Duodenal mucosa (tissue), 2 donors: ENCODE results near the gene STK11.

Experiments used
- H3K27ac ChIP-seq: one replicate; pipeline ENCODE4 v1.7.0; 2013; ENCODE audit warnings: low read depth, low read length
- H3K27me3 ChIP-seq, 2 donors: one replicate each; pipeline ENCODE4 v1.7.0; 2013; ENCODE audit warnings: low read length in 2 of 2, control low read depth in 1 of 2; ENCODE audit not compliant: insufficient read depth in 2 of 2, control insufficient read depth in 1 of 2
- H3K36me3 ChIP-seq, 2 donors: one replicate each; pipeline ENCODE4 v1.7.0; 2013; ENCODE audit warnings: low read length in 2 of 2, control low read depth in 1 of 2; ENCODE audit not compliant: insufficient read depth in 2 of 2, control insufficient read depth in 1 of 2
- H3K4me1 ChIP-seq, 2 donors: one replicate each; pipeline ENCODE4 v1.7.0; 2013; ENCODE audit warnings: low read length in 2 of 2, control low read depth in 1 of 2; ENCODE audit not compliant: insufficient read depth in 2 of 2, control insufficient read depth in 1 of 2
- H3K4me3 ChIP-seq, 2 donors: one replicate each; pipeline ENCODE4 v1.7.0; 2013; ENCODE audit warnings: low read length in 2 of 2, low read depth in 1 of 2
- H3K9ac ChIP-seq, 2 donors: one replicate each; pipeline ENCODE4 v1.7.0; 2013; ENCODE audit warnings: low read length in 2 of 2, low read depth in 1 of 2
- H3K9me3 ChIP-seq, 2 donors: one replicate each; pipeline ENCODE4 v1.7.0; 2013; ENCODE audit warnings: low read length in 2 of 2, control low read depth in 1 of 2; ENCODE audit not compliant: control insufficient read depth in 1 of 2

The STK11 gene

DNA sequence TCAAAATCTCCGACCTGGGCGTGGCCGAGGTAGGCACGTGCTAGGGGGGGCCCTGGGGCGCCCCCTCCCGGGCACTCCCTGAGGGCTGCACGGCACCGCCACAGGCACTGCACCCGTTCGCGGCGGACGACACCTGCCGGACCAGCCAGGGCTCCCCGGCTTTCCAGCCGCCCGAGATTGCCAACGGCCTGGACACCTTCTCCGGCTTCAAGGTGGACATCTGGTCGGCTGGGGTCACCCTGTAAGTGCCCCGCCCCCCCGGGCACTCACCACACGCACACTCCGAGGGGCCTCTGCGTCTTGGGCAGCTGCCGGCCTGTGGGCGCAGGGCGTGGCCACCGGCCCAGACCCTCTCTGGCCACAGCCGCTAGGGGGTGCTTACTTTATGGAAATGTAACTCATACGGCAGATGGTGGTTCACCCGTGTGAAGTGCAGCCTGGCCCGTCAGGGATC, 14.9 kb downstream of the STK11 start:
- Histone ChIP-seq H3K9me3 (no peaks in the 10 kb centered on the region), H3K4me3 (no peak overlapping the region), H3K36me3 (peaks cover 11 to 57% of the 10 kb centered on the region in 2 donors), H3K4me1 (peaks cover 0 to 5% of the 10 kb centered on the region in 2 donors), H3K27ac (no peak overlapping the region), H3K27me3 (no peaks in the 10 kb centered on the region), H3K9ac (no peak overlapping the region)

DNA sequence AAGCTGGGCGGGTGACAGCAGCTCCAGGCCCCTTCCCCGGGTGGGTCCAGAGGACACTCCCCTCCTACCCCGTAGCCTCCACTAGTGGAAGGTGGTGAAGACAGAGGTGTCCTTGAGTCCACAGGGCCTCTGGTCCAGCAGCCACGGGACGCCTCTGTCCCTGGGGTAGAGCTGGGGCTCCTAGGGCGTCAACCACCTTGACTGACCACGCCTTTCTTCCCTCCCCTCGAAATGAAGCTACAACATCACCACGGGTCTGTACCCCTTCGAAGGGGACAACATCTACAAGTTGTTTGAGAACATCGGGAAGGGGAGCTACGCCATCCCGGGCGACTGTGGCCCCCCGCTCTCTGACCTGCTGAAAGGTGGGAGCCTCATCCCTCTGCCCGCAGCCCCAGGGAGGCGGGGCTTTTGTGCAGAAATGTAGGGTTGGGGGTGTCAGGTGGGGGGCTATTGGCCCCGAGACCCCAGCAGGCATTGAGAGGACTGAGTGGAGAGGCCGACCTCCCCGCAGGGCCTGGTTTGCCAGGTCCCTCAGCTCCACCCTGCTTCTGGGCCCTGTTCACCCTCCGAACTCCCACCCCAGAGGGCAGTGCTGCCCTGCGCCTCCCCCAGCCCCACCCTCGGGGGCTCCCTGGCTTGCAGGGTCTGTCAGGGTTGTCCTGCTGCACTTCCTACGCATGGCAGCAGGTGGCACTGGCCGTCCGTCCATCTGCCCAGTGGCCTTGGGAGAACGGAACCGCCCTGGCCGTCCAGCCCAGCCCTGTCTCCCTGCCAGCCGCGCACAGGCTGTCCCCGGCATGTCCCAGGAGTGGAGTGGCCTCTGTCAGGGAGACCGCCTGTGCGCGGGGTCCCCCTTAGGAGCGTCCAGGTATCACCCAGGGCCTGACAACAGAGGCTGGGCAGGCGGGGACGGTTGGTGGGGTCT, 15.7 kb downstream of the STK11 start:
- H3K27me3 ChIP-seq, result no peaks in the 10 kb centered on the region
- peaks cover 0 to 5% of the 10 kb centered on the region in 2 donors for H3K4me1 ChIP-seq
- no peaks in the 10 kb centered on the region for H3K9me3 ChIP-seq
- no peak overlapping the region for H3K9ac ChIP-seq
- H3K27ac ChIP-seq, result no peak overlapping the region
- no peak overlapping the region for H3K4me3 ChIP-seq
- peaks cover 11 to 64% of the 10 kb centered on the region in 2 donors for H3K36me3 ChIP-seq

- Histone ChIP-seq H3K36me3 (peaks cover 11 to 65% of the 10 kb centered on the region in 2 donors), H3K4me3 (no peak overlapping the region), H3K27me3 (no peaks in the 10 kb centered on the region), H3K9me3 (no peaks in the 10 kb centered on the region), H3K9ac (no peak overlapping the region), H3K27ac (no peak overlapping the region), H3K4me1 (peaks cover 0 to 1% of the 10 kb centered on the region in 2 donors)
Measured at GRCh38 chr19:1221904-1222255, 16.3 kb downstream of the STK11 start.

- H3K9ac ChIP-seq, result no peak overlapping the region
Measured at GRCh38 chr19:1222394-1222793, 16.8 kb downstream of the STK11 start.

GRCh38 chr19:1223018-1223855, 17.7 kb downstream of the STK11 start:
- H3K9ac ChIP-seq, result no peak overlapping the region
- H3K4me1 ChIP-seq, result no peaks in the 10 kb centered on the region
- no peaks in the 10 kb centered on the region for H3K9me3 ChIP-seq
- no peaks in the 10 kb centered on the region for H3K27me3 ChIP-seq
- H3K27ac ChIP-seq, result no peak overlapping the region
- no peak overlapping the region for H3K4me3 ChIP-seq
- H3K36me3 ChIP-seq, result peaks cover 9 to 61% of the 10 kb centered on the region in 2 donors

More at GRCh38 chr19:1222394-1222793, 16.8 kb downstream of the STK11 start:
- no peaks in the 10 kb centered on the region for H3K27me3 ChIP-seq
- no peak overlapping the region for H3K4me3 ChIP-seq
- no peaks in the 10 kb centered on the region for H3K4me1 ChIP-seq
- H3K27ac ChIP-seq, result no peak overlapping the region
- peaks cover 11 to 61% of the 10 kb centered on the region in 2 donors for H3K36me3 ChIP-seq
- no peaks in the 10 kb centered on the region for H3K9me3 ChIP-seq

GRCh38 chr19:1224047-1224825, 18.7 kb downstream of the STK11 start:
- H3K4me3 ChIP-seq, result no peak overlapping the region
- no peaks in the 10 kb centered on the region for H3K4me1 ChIP-seq
- no peaks in the 10 kb centered on the region for H3K27me3 ChIP-seq
- H3K27ac ChIP-seq, result no peak overlapping the region
- no peaks in the 10 kb centered on the region for H3K9me3 ChIP-seq
- no peak overlapping the region for H3K9ac ChIP-seq
- peaks cover 7 to 58% of the 10 kb centered on the region in 2 donors for H3K36me3 ChIP-seq

GRCh38 chr19:1224847-1225246, 19.3 kb downstream of the STK11 start:
- no peak overlapping the region for H3K27ac ChIP-seq
- peaks cover 7 to 56% of the 10 kb centered on the region in 2 donors for H3K36me3 ChIP-seq
- no peaks in the 10 kb centered on the region for H3K4me1 ChIP-seq
- no peak overlapping the region for H3K4me3 ChIP-seq
- H3K27me3 ChIP-seq, result no peaks in the 10 kb centered on the region
- H3K9me3 ChIP-seq, result no peaks in the 10 kb centered on the region
- no peak overlapping the region for H3K9ac ChIP-seq

DNA sequence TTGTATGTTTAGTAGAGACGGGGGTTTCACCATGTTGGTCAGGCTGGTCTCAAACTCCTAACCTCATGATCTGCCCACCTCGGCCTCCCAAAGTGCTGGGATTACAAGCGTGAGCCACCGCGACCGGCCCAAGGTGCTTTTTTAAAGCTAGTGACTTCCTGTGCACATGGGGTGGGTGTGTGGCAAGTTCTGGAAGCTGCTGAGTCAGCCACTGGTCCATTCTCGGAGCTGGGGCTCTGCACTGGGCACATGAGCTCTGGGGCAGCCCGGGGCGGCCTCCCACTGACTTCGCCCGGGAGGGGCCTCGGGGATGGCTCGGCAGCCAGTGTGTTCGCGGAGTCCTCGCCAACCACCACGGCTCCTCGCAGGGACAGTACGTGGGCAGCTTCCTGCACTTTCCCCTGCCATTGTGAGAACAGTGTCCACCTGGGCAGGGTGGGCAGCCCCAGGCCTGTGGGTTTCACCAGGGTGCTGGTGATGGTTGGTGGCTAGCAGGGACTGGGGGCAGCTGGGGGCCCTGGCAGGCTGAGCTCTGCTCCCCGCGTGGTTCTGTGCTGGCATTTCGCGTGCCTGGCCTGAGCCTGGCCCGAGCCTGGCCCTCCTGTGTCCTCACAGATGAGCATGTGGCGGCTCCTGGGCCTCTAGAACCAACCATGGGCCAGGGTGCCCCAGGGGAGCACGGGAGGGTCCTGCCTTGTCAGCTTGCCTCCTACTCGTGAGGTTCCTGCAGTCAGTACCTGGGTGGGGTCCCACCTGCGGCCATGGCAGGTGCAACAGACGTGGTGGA, 20.1 kb downstream of the STK11 start:
- no peaks in the 10 kb centered on the region for H3K27me3 ChIP-seq
- H3K4me3 ChIP-seq, result no peak overlapping the region
- no peak overlapping the region for H3K9ac ChIP-seq
- no peak overlapping the region for H3K27ac ChIP-seq
- no peaks in the 10 kb centered on the region for H3K4me1 ChIP-seq
- peaks cover 4 to 49% of the 10 kb centered on the region in 2 donors for H3K36me3 ChIP-seq
- H3K9me3 ChIP-seq, result no peaks in the 10 kb centered on the region

DNA sequence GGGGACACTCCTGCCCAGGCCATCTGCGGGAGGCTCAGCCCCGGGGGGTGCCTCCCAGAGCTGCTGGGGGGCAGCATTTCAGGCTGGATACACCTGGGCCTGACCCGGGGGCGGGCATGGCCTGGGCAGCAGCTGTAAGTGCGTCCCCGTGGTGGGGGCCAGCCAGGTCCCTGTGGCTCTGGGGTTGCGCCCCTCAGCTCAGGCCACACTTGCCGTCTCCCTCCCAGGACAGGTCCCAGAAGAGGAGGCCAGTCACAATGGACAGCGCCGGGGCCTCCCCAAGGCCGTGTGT, 20.6 kb downstream of the STK11 start:
- Histone ChIP-seq H3K4me1 (no peaks in the 10 kb centered on the region), H3K36me3 (peaks cover 0 to 44% of the 10 kb centered on the region in 2 donors), H3K9me3 (no peaks in the 10 kb centered on the region), H3K27me3 (no peaks in the 10 kb centered on the region), H3K27ac (no peak overlapping the region), H3K4me3 (no peak overlapping the region), H3K9ac (no peak overlapping the region)
